Mesenteric fat pad (tissue), 1 donor: ENCODE results near the gene TNPO3. TPM values are rescaled to one million over a fixed set of nuclear protein-coding genes. Genes with fewer than 3 reads are reported as not detected.
"Not testable (repeated sequence)": the region's sequence is repeated elsewhere in the genome, so short reads cannot be mapped to it uniquely, and the experiment has no call there.

Experiments used
- DNase-seq: peaks from one replicate; pipeline ENCODE4 v3.0.0-alpha.2; 2020; ENCODE audit warnings: low spot score
- total RNA-seq: library from RNA; stranded (reverse); fragmentation: NEBNext Ultra II Directional; extraction: Animal tissue kit (Norgen Biotek cat#: 25700); gene quantifications from one replicate; pipeline ENCODE4 v1.2.1, GENCODE V29; 2021
- donor health status: DM: yes; HTN: yes; CAD: no.

TNPO3 gene
- total RNA-seq, 1 donor from 2014 or later: 34.7 TPM

- DNase-seq: no peak
These were observed 36.9 kb downstream of the TNPO3 start for GRCh38 chr7:129017933-129018538.

- DNase-seq: no peak
These were observed 37.6 kb downstream of the TNPO3 start for GRCh38 chr7:129017264-129017663.

GRCh38 chr7:129014501-129015101, 40.3 kb downstream of the TNPO3 start:
- no peak for DNase-seq

- no peak for DNase-seq
These were observed 41.7 kb downstream of the TNPO3 start for GRCh38 chr7:129013048-129013724.

- no peak for DNase-seq
These were observed 42.3 kb downstream of the TNPO3 start for GRCh38 chr7:129012641-129013040.

GRCh38 chr7:129010075-129010474, 44.8 kb downstream of the TNPO3 start:
- no peak for DNase-seq

- DNase-seq: no peak
These were observed 45.5 kb downstream of the TNPO3 start for GRCh38 chr7:129009437-129009836.

- no peak for DNase-seq
These were observed 46.1 kb downstream of the TNPO3 start for GRCh38 chr7:129008645-129009414.

- DNase-seq: no peak
These were observed 47.3 kb downstream of the TNPO3 start for GRCh38 chr7:129007572-129007971.

- no peak for DNase-seq
These were observed 48.1 kb downstream of the TNPO3 start for GRCh38 chr7:129006636-129007414.

GRCh38 chr7:129005186-129005585, 49.7 kb downstream of the TNPO3 start:
- DNase-seq: no peak

- DNase-seq: no peak
These were observed 57.7 kb downstream of the TNPO3 start for GRCh38 chr7:128997181-128997580.

- not testable (repeated sequence) for DNase-seq
These were observed 60.4 kb downstream of the TNPO3 start for GRCh38 chr7:128994560-128994959.

GRCh38 chr7:128993419-128993818, 61.5 kb downstream of the TNPO3 start:
- no peak for DNase-seq

- no peak for DNase-seq
These were observed 65.0 kb downstream of the TNPO3 start for GRCh38 chr7:128989961-128990360.

- DNase-seq: no peak
These were observed 66.5 kb downstream of the TNPO3 start for GRCh38 chr7:128988372-128988771.

- DNase-seq: no peak
These were observed 68.3 kb downstream of the TNPO3 start for GRCh38 chr7:128986609-128987008.

- DNase-seq: no peak
These were observed 69.3 kb downstream of the TNPO3 start for GRCh38 chr7:128985660-128986059.

GRCh38 chr7:128982105-128982504, 72.8 kb downstream of the TNPO3 start:
- DNase-seq: no peak

- DNase-seq: no peak
These were observed 80.5 kb downstream of the TNPO3 start for GRCh38 chr7:128974241-128974934.

GRCh38 chr7:128968624-128969023, 86.3 kb downstream of the TNPO3 start:
- DNase-seq: no peak
